Measurements from ENCODE around the gene RDH5.
A peak's percentile ranks its signal among the peaks of the same experiment; 100 is the strongest.

Gene RDH5, protein sequence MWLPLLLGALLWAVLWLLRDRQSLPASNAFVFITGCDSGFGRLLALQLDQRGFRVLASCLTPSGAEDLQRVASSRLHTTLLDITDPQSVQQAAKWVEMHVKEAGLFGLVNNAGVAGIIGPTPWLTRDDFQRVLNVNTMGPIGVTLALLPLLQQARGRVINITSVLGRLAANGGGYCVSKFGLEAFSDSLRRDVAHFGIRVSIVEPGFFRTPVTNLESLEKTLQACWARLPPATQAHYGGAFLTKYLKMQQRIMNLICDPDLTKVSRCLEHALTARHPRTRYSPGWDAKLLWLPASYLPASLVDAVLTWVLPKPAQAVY

DNA sequence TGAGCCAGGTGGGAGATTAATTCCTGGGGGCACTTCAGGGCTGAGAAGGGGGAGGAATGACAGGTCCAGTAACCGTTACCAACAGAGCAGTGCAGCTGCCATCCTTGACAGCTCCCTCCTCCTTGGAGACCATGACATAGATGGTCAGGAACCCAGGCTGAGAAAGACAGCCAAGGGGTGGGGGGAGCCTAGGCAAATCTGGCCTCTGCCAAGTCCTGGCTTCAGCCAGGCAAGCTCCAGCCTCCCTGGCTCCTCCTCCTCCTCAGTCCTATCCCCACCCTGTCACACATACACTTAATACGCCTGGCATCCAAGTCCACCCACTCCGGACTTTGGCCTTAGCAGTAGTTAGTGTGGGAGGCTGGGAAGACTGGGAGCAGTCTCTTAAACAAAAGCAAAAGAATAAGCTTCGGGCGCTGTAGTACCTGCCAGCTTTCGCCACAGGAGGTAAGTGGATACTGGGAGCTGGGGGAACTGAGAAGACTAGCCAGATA is at the start of gene RDH5:
Gene RDH5, plus strand, starts transcription at position 323 of the 494 bp plus-strand sequence. CDS start 792 bp downstream, outside the sequence.
- no peak for DNase-seq (ENCODE audit: low spot score)

DNA sequence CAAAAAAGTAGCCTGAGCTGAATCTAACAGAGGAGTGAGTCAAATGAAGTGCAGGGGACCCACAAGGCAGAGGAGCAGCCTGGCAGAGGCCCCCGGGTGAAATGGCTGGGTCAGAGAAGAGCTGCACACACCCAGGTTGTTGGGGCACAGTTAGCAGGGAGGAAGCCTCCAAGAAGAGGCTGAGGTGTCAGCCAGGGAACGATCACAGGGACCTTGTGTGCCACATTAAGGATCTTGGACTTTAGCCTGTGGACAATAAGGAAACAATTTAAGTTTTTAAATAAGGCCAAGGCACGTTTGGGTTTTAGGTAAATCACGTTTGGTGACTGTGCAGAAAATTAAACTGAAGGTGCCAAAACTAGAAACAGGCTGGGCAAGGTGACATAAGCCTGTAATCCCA is 48.4 kb upstream of the RDH5 start:
- no peak for DNase-seq (ENCODE audit: low spot score)

DNA sequence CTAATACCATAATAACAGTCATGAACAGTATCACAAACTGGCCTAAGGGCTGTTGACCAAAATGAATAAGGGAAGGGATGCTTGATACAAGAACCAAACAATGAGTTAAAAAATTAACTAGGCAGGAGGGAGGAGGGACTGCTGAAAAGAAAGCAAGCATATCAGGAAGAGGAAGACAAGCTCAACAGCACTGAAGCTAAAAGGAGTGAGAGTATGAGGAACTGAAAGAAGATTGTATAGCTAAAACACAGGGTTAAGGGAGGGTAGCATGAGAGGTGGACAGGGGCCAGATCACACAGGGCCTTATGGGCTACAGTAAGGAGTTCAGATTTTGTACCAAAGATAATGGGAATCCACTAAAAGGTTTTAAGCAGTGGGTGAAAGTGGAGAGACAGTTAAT is 46.6 kb upstream of the RDH5 start:
- peak; percentile 66 for DNase-seq (ENCODE audit: low spot score)

DNA sequence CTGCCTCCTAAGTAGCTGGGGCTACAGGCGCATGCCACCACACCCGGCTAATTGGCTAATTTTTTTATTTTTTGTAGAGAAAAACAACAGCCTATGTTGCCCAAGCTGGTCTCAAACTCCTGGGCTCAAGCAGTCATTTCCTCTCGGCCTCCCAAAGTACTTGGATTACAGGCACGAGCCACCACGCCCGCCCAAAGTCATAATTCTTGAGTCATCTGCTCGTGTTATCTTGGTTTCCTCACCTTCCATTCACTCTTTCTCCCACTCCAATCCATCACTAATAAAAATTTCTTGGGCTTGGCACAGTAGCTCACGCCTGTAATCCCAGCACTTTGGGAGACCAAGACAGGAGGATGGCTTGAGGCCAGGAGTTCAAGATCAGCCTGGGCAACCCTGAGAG is 44.5 kb upstream of the RDH5 start:
- DNase-seq (ENCODE audit: low spot score), result no peak

DNA sequence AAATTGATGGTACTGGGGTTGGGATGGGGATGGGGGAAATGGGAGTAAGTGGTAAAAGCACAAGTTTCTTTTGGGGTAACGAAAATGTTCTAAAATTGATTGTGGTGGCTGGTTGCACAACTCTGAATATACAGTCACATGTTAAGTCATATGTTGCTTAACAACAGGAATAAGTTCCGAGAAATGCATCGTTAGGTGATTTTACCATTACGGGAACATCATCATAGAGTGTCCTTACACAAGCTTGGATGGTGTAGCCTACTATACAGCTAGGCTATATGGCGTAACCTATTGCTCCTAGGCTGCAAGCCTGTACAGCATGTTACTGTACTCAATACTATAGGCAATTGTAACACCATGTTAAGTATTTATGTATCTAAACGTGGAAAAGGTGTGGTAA is 43.5 kb upstream of the RDH5 start:
- DNase-seq (ENCODE audit: low spot score), result peak; percentile 30

DNA sequence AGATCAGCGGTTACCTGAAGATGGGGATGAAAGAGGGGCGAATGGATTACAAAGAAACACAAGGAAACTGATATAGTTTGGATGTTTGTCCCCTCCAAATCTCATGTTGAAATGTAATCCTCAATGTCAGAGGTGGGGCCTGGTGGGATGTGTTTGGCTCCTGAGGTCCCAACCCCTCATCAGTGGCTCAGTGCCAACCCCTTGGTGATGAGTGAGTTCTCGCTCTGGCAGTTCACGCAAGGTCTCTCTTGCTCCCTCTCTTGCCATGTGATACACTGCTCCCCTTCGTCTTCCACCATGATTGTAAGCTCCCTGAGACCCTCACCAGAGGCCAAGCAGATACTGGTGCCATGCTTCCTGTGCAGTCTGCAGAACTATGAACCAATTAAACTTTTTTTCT is 40.5 kb upstream of the RDH5 start:
- no peak for DNase-seq (ENCODE audit: low spot score)

DNA sequence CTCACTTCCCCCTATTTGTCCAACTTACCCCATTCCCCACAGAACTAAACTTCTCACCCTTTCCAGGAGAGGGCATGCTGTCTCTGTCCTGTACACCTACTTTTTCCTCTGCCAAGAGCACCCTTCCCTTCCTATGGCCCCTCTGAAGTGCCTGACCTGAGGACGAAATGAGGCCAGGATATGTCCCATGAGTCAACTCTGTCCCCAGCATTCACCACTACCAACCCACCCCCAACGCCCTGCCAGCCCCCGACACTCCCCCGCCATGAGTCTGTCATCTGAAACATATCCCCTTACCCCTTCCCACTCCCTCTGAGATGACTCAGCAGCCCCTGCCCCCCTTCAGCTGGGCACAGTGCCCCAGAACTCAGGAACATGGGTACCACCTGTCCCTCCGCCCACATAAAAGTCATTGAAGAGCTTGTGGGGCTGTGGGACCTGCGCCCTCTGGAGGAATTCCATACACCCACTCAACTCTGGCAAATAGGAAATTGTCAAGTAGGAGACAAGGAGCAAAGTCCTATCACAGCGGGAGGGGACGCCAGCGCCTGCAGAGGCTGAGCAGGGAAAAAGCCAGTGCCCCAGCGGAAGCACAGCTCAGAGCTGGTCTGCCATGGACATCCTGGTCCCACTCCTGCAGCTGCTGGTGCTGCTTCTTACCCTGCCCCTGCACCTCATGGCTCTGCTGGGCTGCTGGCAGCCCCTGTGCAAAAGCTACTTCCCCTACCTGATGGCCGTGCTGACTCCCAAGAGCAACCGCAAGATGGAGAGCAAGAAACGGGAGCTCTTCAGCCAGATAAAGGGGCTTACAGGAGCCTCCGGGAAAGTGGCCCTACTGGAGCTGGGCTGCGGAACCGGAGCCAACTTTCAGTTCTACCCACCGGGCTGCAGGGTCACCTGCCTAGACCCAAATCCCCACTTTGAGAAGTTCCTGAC is 38.8 kb upstream of the RDH5 start:
- peak; percentile 22 for DNase-seq (ENCODE audit: low spot score)

DNA sequence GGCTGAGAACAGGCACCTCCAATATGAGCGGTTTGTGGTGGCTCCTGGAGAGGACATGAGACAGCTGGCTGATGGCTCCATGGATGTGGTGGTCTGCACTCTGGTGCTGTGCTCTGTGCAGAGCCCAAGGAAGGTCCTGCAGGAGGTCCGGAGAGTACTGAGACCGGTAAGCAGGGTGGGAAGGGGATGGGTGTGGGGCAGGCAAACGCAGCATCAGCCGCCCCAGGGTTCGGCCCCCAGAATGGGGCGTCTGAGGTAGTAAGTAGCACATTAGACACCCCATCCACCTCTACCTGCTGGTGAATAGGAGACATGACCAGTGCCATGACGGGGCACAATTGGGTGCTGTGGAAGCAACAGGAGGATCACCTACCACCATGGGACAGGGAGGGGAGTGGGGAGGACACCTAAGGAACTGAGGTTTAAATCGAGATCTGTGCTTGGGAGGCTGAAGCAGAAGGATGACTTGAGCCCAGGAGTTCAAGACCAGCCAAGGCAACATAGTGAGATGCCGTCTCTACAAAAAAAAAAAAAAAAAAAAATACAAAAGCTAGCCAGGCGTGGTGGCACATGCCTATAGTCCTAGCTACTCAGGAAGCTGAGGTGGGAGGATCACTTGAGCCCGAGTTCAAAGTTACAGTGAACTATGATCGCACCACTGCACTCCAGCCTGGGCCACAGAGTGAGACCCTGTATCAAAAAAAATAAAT is 38.0 kb upstream of the RDH5 start:
- no peak for DNase-seq (ENCODE audit: low spot score)

DNA sequence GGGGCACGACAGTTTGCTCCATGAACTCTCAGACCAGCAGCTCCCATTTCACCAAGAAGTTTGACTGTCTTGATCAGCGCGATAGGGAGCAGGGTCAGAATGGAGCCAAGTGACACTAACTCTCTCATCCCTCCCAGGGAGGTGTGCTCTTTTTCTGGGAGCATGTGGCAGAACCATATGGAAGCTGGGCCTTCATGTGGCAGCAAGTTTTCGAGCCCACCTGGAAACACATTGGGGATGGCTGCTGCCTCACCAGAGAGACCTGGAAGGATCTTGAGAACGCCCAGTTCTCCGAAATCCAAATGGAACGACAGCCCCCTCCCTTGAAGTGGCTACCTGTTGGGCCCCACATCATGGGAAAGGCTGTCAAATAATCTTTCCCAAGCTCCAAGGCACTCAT is 36.5 kb upstream of the RDH5 start:
- no peak for DNase-seq (ENCODE audit: low spot score)

DNA sequence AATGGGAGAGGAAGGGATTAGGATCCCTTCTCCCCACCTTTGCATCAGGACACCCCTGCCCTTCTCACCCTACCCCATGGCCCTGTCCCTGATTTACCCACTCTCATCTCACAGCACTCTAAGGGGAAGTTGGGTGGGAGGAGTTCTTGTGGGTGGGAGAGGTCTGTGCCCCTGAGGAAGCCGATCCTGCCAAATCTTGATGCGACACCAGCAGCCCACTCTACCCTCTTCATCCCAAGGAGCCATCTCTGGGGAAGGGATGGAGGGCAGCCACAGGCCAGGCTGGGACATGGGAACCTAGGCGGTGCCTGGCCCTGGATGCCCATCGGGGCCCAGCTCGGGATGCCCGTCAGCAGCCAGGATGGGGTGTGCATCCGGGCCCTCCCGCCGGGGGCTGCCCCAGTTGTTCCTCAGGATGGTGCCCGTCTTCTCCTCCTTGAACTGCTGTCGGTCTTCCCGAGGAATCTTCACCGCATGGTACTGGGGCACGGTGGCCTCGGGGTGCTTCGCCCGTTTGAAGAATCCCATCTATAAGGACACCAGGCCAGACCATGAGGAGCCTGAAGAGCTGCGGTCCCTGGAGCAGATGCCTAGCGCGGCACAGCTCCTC is 35.3 kb upstream of the RDH5 start:
- DNase-seq (ENCODE audit: low spot score), result no peak

DNA sequence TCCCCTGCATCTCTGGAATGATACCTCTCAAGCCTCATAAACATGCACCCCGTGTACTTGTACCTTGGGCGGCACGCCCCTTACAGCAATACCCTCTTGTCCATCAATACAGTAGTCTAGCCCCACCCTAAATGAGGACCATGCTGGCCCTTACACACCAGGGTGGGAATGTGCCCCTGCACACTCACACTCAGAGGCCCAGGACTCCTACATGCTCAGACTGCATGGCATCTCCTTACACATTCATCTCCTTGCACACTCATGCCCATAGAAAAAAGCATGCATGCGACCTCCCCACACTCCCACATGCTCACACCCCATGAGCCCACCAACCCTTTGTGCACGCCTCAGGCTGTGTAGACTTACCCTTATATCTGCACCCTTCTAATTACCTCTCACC is 34.5 kb upstream of the RDH5 start:
- DNase-seq (ENCODE audit: low spot score), result no peak

DNA sequence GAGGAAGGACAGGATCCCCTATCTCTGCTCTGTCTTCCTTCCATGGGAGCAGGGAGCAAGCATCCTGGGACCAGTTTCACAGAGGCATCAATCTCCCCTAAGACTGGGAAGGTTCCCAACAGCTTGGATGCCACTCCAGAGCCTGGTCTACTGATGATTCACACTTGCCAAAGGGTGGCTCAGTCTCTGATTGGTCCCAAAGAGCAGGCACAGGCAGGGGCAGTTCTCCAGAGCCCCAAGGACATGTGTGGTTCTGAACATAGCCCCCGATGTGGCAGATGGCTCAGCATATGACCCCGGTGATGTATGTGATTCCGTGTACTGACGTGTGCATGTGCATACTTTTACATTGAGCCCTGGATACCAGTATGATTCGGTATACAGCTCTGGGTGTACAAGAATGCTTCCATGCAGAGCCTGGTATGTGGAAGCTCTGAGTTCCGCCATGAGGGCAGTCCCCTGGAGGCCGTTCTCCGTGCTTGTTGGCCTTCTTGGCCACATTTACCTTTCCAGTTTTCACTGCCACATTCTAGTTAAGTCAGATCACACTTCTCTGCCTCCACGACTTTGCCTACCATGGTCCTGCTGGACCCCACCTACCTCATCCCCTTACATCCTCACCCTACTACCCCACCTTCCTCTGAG is 33.7 kb upstream of the RDH5 start:
- no peak for DNase-seq (ENCODE audit: low spot score)

DNA sequence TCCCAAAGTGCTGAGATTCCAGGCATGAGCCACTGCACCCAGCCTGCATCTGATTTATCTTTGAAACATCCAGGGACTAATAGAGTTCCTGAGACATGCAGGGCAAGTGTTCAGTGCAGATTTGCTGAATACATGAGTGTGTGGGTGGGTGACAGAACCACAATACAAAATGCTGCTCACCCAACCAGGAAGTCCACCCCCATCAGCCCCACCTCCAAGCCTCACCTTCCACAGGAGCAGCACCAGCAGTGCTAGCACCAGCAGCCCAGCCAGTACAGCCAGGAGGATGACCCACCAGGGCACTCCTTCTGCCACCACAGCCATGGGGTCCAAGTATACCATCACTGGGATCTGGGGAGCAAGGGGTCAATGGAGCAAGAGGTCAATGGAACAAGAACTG is 32.4 kb upstream of the RDH5 start:
- no peak for DNase-seq (ENCODE audit: low spot score)

DNA sequence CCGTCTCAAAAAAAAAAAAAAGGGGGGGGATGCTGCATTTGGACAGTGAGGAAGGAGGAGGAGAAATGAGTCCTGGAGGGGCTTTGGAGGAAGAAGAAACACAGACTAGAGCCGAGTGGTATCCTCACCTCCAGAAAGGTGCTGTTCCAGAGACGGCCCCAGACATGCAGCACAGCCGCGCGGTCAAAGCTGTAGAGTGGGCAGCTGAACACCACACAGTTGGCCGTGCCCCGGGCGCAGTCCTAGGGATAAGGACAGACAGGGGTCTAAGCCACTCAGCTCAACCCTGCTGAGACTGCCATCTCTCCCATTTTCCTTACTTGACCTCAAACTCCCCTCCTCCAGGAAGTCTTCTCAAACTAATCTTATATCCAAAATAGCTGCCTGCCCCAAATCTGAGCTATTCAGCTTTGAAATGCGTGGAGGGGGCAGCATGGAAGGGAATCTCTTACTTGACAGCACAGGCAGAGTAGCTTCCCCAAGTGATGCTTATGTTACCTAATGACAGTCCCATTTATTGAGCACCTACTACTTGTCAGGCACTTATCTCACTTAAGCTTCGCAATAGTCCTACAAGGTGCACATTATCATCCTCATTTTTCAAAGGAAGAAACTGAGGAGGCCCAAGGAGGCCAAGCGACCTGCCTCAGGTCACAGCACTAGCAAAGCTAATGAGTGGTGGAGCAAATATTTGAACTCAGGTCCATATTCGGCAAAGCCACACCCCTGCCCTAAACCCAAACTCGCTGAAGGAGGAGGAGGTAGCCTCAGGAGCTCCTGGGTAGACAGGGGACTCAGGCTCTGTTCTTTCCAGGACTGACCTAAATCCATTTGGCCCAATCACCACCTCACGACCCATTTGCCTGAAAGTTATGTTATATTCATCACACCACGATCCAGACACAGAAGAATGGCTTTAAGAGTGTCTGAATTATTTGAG is 31.2 kb upstream of the RDH5 start:
- no peak for DNase-seq (ENCODE audit: low spot score)

DNA sequence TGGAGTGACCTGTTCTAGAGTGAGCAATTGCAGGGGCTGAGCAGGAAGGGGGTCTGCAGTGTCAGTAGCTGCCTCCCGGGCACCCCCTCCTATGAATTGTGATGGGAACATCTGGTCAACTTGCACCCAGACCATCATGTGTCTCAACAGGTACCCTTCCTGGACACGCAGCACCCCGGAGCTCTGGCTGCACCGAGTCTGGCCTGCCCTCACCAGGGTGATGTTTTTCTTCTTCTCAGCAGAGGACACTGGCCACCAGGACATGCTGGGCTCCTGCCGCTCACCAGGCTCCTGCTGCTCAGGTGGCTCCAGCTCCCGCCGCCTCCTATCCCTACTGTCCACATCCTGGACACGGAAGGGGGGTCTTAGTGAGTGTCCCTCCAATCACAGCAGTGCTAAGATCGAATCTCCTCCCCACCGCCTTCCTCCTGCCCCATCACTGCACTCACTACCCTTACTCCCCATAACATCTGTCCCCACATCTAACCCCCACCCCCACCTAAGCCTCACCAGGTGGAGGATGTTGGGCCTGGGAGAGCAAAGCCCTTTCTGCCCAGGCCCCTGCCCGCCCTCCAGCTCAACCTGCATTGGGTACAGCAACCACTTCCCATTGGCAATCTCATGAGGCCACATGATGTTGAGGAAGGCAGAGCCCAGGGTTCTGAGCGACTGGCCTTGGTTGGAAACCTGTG is 27.4 kb upstream of the RDH5 start:
- no peak for DNase-seq (ENCODE audit: low spot score)

DNA sequence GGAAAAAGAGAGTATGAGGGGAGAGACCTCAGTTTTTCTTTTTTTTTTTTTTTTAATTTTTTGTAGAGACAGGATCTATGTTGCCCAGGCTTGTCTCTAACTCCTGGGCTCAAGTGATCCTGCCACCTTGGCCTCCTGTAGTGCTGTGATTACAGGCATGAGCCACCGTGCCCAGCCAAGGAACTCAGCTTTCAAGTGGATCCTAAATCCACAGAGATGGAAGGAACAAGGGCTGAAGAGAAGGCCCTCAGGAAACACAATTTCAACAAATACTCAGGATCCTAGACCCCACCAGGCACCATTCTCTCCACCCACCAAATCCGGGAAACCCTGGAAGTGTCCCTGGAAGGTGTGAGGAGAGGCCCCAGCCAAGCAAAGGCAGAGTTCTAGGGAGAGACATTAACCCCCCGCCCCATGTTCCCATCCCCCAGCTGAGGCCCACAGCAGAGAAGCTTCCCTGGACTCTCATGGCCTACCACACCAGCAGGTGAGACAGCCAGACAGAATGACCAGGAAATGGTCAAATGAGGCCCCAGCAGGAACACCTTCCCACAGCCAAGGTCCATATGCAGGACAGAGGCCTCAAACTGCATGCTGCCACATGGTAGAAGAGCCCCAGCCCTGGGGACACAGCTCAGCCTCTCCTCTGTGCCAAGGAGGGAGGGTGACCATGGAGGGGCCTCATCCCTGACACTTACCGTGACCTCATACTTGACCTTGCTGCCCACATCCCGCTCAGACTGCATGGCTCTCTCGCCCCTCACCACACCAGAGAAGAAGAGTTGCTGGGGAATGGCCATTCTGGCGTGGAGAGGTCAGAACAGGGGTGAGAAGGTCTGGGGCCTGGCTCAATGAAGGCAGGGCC is 26.6 kb upstream of the RDH5 start:
- DNase-seq (ENCODE audit: low spot score), result no peak

DNA sequence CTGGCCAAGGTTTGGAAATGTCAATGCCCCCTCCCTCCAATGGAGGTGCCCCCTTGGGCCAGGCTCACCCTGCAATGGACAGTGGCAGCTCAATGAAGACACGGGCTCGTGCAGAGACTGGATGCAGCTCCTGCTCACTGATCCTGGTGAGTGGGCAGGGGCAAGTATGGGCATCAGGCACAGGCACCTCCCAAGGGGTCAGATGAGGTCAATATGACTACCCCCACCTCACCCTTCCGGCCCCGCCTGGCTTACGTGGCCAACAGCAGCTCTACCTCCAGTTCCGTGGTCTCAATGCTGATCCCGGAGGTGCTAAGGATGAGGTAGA is 26.0 kb upstream of the RDH5 start:
- no peak for DNase-seq (ENCODE audit: low spot score)

DNA sequence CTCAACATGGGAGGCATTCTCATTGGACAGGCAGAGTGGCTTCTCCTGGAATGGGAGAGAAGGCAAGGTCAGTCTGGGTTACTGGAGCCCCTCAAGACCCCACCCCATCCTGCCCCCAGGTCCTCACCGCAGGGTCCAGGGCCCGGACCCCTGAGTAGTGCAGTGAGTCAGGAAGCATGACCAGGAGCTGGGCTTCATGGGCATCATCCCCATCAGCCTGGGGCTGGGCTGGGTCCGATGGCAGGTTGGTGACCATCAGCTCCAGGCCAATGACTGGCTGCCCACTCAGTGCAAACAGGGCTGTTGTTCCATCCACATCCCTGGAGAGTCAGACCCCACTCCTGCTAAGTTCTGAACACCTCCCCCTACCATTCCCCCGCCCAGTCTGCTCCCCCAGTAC is 25.5 kb upstream of the RDH5 start:
- DNase-seq (ENCODE audit: low spot score), result no peak

DNA sequence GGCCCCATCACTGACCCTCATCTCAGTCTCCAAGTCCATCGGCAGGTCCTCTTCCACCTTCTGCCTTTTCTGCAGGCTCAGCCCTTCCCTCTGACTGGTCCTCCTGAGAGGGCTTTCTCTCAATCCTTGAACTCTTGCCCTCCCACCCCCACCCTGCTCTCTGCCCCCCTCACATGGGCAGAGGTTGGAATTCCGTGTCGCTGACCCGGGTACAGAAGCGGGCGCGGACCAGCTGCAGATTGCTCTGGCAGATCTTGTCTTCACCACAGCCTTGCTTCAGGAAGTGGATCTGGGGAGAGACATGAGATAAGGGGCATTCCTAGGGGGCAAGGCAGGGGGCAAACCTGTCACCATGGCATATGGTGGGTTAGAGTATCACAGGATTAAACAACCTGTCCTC is 24.8 kb upstream of the RDH5 start:
- DNase-seq (ENCODE audit: low spot score), result no peak

Data from pons (tissue), 1 donor.